ENCODE results near the gene PHF21A. TPM values are rescaled to one million over a fixed set of nuclear protein-coding genes. Genes with fewer than 3 reads are reported as not detected.
A peak's percentile ranks its signal among the peaks of the same experiment; 100 is the strongest.

PHF21A gene
- total and polyA plus RNA-seq, 8 donors: 36.2 to 77.3 (median 69.3) TPM

DNA sequence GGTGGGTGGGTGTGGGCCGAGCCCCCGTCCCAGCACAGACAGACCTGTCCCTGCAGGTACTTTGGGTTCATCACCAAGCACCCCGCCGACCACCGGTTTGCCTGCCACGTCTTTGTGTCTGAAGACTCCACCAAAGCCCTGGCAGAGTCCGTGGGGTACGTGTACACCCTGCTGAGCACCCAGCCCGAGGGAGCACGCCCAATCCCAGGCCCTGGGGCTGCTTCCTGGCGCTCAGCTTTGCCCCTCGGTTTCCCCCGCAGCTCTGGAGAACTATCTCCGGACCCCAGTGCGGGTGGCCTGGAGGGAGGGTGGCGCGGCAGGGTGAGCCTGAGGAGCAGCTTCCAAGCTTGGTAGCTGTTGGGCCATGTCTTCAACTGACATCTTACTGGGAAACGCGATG, 216.2 kb downstream of the PHF21A start:
- H3K9me3 ChIP-seq: no peaks in the 10 kb centered on the region
- ATAC-seq: no peak
- peak in 1 of 4 donors; percentile 74 for DNase-seq
- intact Hi-C loops (cut with DNase I): no loop called here
- H3K4me3 ChIP-seq: no peak overlapping the region
- TF ChIP-seq, protein P1, sequence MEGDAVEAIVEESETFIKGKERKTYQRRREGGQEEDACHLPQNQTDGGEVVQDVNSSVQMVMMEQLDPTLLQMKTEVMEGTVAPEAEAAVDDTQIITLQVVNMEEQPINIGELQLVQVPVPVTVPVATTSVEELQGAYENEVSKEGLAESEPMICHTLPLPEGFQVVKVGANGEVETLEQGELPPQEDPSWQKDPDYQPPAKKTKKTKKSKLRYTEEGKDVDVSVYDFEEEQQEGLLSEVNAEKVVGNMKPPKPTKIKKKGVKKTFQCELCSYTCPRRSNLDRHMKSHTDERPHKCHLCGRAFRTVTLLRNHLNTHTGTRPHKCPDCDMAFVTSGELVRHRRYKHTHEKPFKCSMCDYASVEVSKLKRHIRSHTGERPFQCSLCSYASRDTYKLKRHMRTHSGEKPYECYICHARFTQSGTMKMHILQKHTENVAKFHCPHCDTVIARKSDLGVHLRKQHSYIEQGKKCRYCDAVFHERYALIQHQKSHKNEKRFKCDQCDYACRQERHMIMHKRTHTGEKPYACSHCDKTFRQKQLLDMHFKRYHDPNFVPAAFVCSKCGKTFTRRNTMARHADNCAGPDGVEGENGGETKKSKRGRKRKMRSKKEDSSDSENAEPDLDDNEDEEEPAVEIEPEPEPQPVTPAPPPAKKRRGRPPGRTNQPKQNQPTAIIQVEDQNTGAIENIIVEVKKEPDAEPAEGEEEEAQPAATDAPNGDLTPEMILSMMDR (IDR thresholded peaks at IDR 0.05): no peak
- H3K27ac ChIP-seq: no peak overlapping the region
- peaks cover 0 to 19% of the 10 kb centered on the region in 2 donors for H3K27me3 ChIP-seq
- peaks cover 0 to 15% of the 10 kb centered on the region in 2 donors for H3K36me3 ChIP-seq
- peaks cover 7 to 12% of the 10 kb centered on the region in 2 donors for H3K4me1 ChIP-seq

- Histone ChIP-seq H3K4me3 (no peak overlapping the region), H3K36me3 (peaks cover 0 to 8% of the 10 kb centered on the region in 2 donors), H3K27me3 (peaks cover 0 to 25% of the 10 kb centered on the region in 2 donors), H3K9me3 (no peaks in the 10 kb centered on the region), H3K27ac (no peak overlapping the region), H3K4me1 (peaks cover 10 to 15% of the 10 kb centered on the region in 2 donors)
- TF ChIP-seq, protein P1 (IDR thresholded peaks at IDR 0.05): no peak
- DNase-seq: peak in 1 of 4 donors; percentile 66
- intact Hi-C loops (cut with DNase I): no loop called here
- ATAC-seq: no peak
These were observed 216.8 kb downstream of the PHF21A start for GRCh38 chr11:45904309-45904915.

DNA sequence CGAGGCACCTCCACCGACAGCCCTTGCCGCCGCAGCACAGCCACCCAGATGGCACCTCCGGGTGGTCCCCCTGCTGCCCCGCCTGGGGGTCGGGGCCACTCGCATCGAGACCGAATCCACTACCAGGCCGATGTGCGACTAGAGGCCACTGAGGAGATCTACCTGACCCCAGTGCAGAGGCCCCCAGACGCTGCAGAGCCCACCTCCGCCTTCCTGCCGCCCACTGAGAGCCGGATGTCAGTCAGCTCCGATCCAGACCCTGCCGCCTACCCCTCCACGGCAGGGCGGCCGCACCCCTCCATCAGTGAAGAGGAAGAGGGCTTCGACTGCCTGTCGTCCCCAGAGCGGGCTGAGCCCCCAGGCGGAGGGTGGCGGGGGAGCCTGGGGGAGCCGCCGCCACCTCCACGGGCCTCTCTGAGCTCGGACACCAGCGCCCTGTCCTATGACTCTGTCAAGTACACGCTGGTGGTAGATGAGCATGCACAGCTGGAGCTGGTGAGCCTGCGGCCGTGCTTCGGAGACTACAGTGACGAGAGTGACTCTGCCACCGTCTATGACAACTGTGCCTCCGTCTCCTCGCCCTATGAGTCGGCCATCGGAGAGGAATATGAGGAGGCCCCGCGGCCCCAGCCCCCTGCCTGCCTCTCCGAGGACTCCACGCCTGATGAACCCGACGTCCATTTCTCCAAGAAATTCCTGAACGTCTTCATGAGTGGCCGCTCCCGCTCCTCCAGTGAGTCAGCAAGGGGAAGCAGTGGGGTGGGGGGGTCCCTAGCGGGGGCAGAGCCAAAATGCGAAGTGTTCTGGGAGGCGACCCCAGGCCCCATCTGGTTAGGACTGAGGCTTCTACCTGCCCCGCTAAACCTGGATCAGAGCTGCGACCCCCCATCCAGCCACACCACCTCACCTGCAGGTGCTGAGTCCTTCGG, 218.5 kb downstream of the PHF21A start:
- H3K4me1 ChIP-seq: peaks cover 14 to 20% of the 10 kb centered on the region in 2 donors
- no peaks in the 10 kb centered on the region for H3K36me3 ChIP-seq
- H3K4me3 ChIP-seq: no peak overlapping the region
- TF ChIP-seq, protein P1 (IDR thresholded peaks at IDR 0.05): no peak
- peaks cover 0 to 42% of the 10 kb centered on the region in 2 donors for H3K27me3 ChIP-seq
- H3K27ac ChIP-seq: no peak overlapping the region
- H3K9me3 ChIP-seq: no peaks in the 10 kb centered on the region
- DNase-seq (peak in 1 of 4 donors; percentile 70), ATAC-seq (no peak)
- intact Hi-C loops (cut with DNase I): no loop called here

DNA sequence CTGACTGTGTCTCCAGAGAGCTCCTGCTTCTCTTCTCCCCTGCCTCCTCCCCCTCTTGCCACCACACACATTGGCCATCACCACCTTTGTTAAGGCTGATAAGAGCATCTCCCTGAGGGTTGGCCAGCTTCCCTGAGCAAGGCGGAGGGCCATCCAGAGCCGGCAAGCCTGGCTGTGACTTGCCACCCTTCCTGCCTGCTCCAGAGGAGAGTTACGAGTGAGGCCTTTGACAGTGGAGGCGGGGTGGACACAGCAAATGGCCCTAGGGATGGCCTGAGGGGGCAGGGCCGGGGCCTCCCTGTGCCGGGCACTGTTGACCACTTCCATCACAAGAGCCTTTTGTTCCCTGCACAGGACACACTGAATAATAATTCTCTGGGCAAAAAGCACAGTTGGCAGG, 219.6 kb downstream of the PHF21A start:
- TF ChIP-seq, protein P1 (IDR thresholded peaks at IDR 0.05): no peak
- no peaks in the 10 kb centered on the region for H3K9me3 ChIP-seq
- H3K27me3 ChIP-seq: peaks cover 0 to 53% of the 10 kb centered on the region in 2 donors
- ATAC-seq: no peak
- H3K27ac ChIP-seq: no peak overlapping the region
- H3K36me3 ChIP-seq: no peaks in the 10 kb centered on the region
- H3K4me1 ChIP-seq: peaks cover 14 to 20% of the 10 kb centered on the region in 2 donors
- intact Hi-C loops (cut with DNase I): no loop called here
- no peak for DNase-seq
- H3K4me3 ChIP-seq: no peak overlapping the region
